HG03060 (cell line): ENCODE measurements around the gene FGF18.

Experiments used
- ATAC-seq: cut with Tn5 transposase; IDR thresholded peaks from one replicate; pipeline ENCODE4 v1.9.1; 2021; ENCODE audit warnings: low read depth, moderate number of reproducible peaks; ENCODE audit not compliant: unreplicated experiment

Gene FGF18

GRCh38 chr5:171462928-171463861, 43.7 kb downstream of the FGF18 start:
- no peak for ATAC-seq

DNA sequence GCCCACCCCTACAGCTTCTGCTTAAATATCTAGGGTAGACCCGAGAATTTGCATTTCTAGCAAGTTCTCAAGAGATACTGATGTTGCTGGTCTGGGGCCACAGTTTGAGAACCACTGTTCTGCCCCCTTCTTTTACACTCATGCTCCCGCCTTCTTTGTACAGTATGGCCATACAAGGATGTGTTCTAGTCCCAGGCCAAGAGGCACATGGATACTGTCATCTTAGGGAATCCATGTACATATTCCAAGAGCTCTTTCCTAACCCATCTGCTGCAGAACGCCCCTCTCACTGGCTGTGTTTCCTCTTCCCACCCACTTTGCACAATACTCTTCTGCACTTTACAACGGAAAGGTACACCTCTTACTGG, 44.4 kb downstream of the FGF18 start:
- ATAC-seq: no peak

DNA sequence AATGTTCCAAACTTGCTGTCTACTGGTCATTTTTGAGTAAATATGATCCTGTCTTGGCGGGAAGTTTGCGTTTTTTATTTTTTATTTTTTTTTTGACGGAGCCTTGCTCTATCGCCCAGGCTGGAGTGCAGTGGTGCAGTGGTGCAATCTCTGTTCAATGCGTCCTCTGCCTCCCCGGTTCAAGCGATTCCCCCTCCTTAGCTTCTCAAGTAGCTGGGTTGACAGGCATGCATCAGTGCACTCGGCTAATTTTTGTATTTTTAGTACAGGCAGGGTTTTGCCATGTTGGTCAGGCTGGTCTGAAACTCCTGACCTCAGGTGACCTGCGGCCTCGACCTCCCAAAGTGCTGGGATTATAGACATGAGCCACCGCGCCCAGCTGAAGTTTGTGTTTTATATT, 45.4 kb downstream of the FGF18 start:
- ATAC-seq: no peak

DNA sequence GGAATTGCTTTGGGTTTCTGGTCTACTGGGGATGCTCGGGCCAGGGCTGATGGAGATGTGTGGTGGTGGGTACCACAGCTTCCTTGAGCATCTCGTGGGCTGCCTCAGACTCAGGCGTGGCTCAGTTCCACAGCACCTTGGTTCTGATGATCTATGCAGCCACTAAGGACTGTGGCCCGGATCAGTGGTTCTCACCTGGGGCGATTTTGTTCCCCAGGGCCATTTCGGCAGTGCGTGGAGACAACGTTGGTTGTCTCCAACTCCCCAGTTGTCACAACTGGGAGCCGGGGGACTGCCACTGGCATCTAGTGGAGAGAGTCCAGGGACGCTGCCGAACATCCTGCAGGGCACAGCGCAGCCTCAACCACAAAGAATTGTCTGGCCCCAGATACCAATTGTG, 47.7 kb downstream of the FGF18 start:
- no peak for ATAC-seq

DNA sequence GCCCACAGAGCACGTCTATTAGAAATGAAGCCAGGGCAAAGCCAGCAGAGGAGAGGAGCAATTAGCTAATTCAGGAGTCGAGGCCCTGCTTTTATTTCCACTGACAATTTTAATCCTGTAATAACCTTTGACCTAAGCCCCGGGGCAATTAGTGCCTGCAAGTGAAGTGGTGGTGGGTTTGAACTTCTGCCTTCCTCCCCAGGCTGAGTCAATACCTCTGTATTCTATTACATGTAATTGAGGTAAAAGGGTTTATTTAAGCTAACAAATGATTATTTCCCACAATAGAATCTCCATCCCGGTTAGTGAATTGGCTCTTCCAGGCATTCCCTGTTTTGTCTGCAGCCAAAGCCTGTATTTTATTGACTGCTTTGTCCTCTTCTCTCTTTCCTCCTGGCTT, 49.9 kb downstream of the FGF18 start:
- no peak for ATAC-seq

GRCh38 chr5:171470420-171470819, 51.0 kb downstream of the FGF18 start:
- no peak for ATAC-seq

GRCh38 chr5:171474230-171474813, 54.9 kb downstream of the FGF18 start:
- no peak for ATAC-seq

DNA sequence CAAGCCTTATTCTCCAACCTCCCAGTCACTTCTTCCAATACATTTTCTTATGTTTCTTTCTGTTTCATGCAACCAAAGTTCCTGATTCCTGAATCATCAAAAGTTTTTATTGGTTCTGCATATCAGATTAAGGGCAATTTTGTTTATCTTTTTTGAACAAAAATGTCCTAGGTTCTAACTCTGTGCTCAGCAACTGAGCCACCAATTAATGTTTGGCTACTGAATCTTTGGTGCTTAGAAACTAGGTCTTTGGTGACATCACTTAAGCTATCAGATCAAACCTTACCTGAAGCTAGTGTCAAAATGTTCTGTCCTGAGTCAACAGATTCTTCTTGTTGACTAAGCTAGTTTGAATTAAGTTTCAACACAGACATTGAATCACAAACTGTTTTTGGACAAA, 56.1 kb downstream of the FGF18 start:
- no peak for ATAC-seq

DNA sequence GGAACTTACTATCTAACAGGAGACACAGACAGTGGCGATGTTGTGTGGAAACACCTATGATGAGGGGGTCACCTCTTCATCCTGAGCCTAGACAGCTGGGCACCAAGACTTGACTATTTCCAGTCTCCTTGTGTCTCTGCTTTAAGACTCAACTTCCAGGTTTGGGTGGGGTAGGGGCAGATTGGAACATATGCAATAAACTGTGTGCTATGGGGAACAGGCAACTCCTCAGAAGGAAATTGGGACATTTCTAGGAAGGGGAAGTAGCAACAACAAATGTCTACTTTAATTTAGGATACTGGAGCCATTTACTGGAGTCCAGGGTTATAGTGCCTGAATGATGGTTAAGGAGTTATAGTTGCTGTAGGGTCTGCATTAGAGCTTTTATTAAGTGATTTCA, 57.3 kb downstream of the FGF18 start:
- no peak for ATAC-seq

GRCh38 chr5:171477101-171477500, 57.7 kb downstream of the FGF18 start:
- no peak for ATAC-seq

DNA sequence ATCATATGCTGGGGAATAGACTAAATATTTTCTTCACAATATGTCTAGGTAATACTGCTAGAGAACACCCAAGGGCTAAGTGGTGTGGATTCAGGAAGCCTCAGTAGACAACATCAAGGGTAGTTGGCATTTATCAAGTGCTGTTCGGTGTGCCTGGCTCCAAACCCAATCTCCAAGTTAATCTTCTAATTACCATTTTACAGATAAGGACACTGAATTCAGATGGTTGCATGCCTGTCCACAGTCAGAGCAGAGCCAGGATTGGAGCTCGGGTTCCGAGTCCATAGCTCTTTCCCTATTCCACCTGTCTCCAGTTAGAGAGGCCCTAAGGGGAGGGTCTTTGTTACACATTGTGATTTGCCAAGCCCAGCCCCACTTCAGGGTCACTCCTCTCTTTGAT, 58.2 kb downstream of the FGF18 start:
- no peak for ATAC-seq

- no peak for ATAC-seq
These were observed 59.7 kb downstream of the FGF18 start for GRCh38 chr5:171478946-171479775.

DNA sequence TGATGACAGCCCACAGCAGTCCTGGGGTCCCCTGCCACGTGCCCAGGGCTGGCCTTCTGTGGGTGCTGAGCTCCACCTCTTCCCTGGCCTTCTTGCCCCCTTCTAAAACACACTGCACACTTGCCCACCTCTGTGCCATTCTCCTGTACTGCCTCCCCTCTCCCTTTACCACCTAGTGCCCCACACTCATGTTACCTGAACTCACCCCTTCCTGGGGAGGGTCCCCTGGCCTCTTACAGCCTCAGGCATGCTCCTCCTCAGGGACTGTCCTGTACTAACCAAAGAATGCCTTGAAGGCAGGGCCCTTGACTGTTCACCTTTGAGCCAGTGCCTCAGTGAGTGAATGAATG, 60.3 kb downstream of the FGF18 start:
- ATAC-seq: no peak

GRCh38 chr5:171480239-171480638, 60.8 kb downstream of the FGF18 start:
- ATAC-seq: no peak

DNA sequence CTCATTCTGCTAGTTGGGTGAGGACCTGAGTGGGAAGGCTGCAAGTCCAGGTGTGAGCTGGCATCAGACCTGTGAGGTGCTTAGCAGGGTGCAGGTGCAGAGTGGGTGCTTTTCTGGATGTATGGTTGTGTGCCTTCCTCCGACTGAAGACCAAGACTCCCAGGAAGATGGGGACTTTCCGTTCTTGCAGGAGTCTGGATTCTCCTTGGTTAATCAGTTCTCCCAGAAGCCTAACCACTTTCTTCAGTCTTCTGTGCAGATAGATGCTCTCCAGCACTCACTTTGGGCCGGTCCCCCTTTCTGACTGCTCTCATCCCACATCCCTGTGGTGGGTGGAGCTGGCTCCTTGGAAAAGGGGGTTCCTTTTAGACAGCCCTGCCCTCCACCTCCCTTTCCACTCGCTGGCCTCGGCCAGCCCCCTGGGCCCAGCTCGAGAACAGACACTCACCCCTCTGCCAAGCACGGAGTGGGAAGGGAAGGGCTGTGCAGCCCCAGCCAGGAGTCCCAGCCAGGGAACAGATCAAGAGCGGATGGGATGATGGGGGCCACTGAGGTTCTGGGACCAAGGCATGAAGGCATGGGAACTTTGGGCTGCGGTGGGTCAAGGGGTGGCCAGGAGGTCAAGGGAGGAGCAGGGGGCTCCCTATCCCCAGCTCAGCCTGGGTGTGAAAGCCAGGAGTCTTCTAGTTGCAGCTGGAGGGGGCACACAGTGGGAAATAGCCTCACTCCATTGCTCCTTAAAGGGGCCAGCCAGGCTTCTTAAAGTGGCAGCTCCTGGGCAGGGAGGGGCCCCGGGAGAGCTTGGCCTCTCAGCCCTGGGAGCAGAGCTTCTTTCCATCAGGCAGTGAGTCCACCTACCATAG, 62.4 kb downstream of the FGF18 start:
- ATAC-seq: no peak

GRCh38 chr5:171482434-171482730, 62.9 kb downstream of the FGF18 start:
- ATAC-seq: no peak

DNA sequence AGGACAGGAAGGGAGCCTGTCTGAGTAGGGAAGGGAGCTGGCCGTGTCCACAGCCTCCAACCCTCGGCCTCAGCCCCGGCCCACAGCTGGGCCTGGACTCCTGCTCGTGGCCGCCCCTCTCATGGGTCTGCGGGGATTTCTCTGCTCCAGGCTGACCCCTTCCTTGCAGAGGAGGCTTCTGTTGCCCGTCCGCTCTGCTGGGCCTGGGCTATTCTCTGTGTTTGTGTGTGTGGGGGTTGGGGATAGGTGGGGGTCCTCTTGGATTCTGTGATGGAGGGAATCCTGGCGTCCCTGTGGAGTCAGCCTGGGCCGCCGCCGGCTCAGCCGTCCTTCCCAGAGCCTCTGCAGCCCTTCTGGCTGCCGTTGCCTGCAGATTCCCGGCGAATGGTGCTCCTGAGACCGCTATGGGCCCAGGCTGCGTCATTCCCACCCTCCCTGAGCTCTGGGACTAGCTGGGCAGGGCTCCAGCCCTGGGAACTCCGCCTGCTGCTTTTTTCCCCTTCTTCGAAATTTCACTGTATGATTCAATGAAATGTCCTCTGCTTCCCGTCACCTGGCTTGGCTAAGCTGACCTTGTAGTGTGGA, 64.2 kb downstream of the FGF18 start:
- no peak for ATAC-seq

GRCh38 chr5:171484460-171484899, 65.0 kb downstream of the FGF18 start:
- ATAC-seq: no peak

DNA sequence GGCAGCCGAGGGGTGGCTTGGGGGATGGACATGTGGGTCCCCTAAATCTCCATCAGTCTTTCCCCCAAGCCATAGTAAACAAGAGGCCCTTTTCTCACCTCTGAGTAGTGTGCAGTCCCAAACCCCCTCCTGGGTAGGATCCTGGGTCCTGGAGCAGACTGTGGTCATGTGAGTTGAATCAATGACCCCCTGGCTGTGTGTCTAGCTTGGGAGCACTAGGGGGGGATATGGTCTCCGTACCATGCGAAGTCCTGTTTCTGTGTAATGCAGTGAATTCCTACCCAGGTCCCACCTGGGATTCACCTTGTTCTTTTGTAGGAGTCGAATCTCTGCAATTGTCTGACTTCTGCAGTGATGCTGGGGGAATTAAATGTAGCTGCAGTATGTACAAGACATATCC, 66.2 kb downstream of the FGF18 start:
- no peak for ATAC-seq

DNA sequence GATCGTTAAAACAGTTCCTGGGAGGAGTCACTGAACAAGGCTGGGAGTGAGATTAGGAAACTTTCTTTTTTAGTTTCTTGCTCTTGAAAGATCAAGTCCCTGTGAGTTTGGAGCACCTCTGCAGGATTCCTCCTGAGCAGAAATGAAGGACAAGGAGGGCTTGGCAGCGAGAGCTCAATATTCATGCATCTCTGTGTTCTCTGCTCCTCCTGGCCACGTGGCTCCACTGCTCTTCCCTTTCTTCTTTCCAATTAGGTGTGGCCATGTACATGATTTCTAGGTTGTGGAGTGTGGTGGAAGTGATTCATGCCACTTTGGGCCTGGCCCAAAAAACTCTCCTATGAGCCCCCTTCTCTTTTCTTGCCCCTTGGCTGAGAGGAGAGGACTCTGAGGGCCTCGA, 67.2 kb downstream of the FGF18 start:
- no peak for ATAC-seq
